Measurements from ENCODE around the gene SUCLG1.

Gene SUCLG1

GRCh38 chr2:84452624-84453023, 6.5 kb downstream of the SUCLG1 start:
- no peak overlapping the region for H3K4me3 ChIP-seq (ENCODE audit: low read depth, low read length)
- DNase-seq, result no peak
- in situ Hi-C loops (cut with HindIII; ENCODE audit: low pct_ligation_motif_present, low sequenced_read_pairs), result no loop called here
- no peak for TF ChIP-seq CTCF (IDR thresholded peaks at IDR 0.05; ENCODE audit: low read depth, low read length, missing control alignments)
- no peak overlapping the region for H3K27ac ChIP-seq
- no peaks in the 10 kb centered on the region for H3K27me3 ChIP-seq (replicated peaks)
- no peaks in the 10 kb centered on the region for H3K36me3 ChIP-seq (replicated peaks)

- no peak for DNase-seq
- TF ChIP-seq CTCF (IDR thresholded peaks at IDR 0.05; ENCODE audit: low read depth, low read length, missing control alignments), result no peak
- in situ Hi-C loops (cut with HindIII; ENCODE audit: low pct_ligation_motif_present, low sequenced_read_pairs), result no loop called here
- H3K4me3 ChIP-seq (ENCODE audit: low read depth, low read length), result no peak overlapping the region
- no peaks in the 10 kb centered on the region for H3K36me3 ChIP-seq (replicated peaks)
- H3K27ac ChIP-seq, result no peak overlapping the region
- no peaks in the 10 kb centered on the region for H3K27me3 ChIP-seq (replicated peaks)
Measured at GRCh38 chr2:84451579-84451978, 7.5 kb downstream of the SUCLG1 start.

- DNase-seq, result no peak
- no peaks in the 10 kb centered on the region for H3K36me3 ChIP-seq (replicated peaks)
- H3K27ac ChIP-seq, result no peak overlapping the region
- no peak for TF ChIP-seq CTCF (IDR thresholded peaks at IDR 0.05; ENCODE audit: low read depth, low read length, missing control alignments)
- in situ Hi-C loops (cut with HindIII; ENCODE audit: low pct_ligation_motif_present, low sequenced_read_pairs), result no loop called here
- H3K4me3 ChIP-seq (ENCODE audit: low read depth, low read length), result no peak overlapping the region
- H3K27me3 ChIP-seq (replicated peaks), result no peaks in the 10 kb centered on the region
Measured at GRCh38 chr2:84450288-84451227, 8.5 kb downstream of the SUCLG1 start.

- Histone ChIP-seq H3K36me3 (replicated peaks) (no peaks in the 10 kb centered on the region), H3K4me3 (ENCODE audit: low read depth, low read length) (no peak overlapping the region), H3K27me3 (replicated peaks) (no peaks in the 10 kb centered on the region), H3K27ac (no peak overlapping the region)
- DNase-seq, result no peak
- in situ Hi-C loops (cut with HindIII; ENCODE audit: low pct_ligation_motif_present, low sequenced_read_pairs), result no loop called here
- no peak for TF ChIP-seq CTCF (IDR thresholded peaks at IDR 0.05; ENCODE audit: low read depth, low read length, missing control alignments)
Measured at GRCh38 chr2:84449711-84450110, 9.4 kb downstream of the SUCLG1 start.

- Histone ChIP-seq H3K27me3 (replicated peaks) (no peaks in the 10 kb centered on the region), H3K27ac (no peak overlapping the region), H3K36me3 (replicated peaks) (no peaks in the 10 kb centered on the region), H3K4me3 (ENCODE audit: low read depth, low read length) (no peak overlapping the region)
- DNase-seq, result no peak
- in situ Hi-C loops (cut with HindIII; ENCODE audit: low pct_ligation_motif_present, low sequenced_read_pairs), result no loop called here
- no peak for TF ChIP-seq CTCF (IDR thresholded peaks at IDR 0.05; ENCODE audit: low read depth, low read length, missing control alignments)
Measured at GRCh38 chr2:84449055-84449454, 10.0 kb downstream of the SUCLG1 start.

All from brain microvascular endothelial cell (primary cell).